Activated CD4-positive, alpha-beta T cell treated with anti-CD3 and anti-CD28 coated beads for 4 hours (primary cell): Measurements from ENCODE around the gene SLC34A3.

Experiments
- DNase-seq, 2 donors: peaks; one replicate each; pipeline ENCODE4 v3.0.0-alpha.2; 2020

Gene SLC34A3

GRCh38 chr9:137278061-137278701, 47.5 kb downstream of the SLC34A3 start:
- no peak for DNase-seq

- DNase-seq: no peak
Measured at GRCh38 chr9:137278721-137279711, 48.3 kb downstream of the SLC34A3 start.

GRCh38 chr9:137279741-137280473, 49.2 kb downstream of the SLC34A3 start:
- DNase-seq: no peak

- no peak for DNase-seq
Measured at GRCh38 chr9:137280474-137281344, 50.0 kb downstream of the SLC34A3 start.

- DNase-seq: no peak
Measured at GRCh38 chr9:137281345-137282116, 50.8 kb downstream of the SLC34A3 start.
